ENCODE data around the gene COMT. TPM values are rescaled to one million over a fixed set of nuclear protein-coding genes. Genes with fewer than 3 reads are reported as not detected.
A peak's percentile ranks its signal among the peaks of the same experiment; 100 is the strongest.

Gene COMT
- total and polyA plus RNA-seq, 9 of the 15 experiments (the other 6 are each of a cell fraction or from before 2014, with no cell fraction given) = 12.5 to 351 (median 155) TPM

DNA sequence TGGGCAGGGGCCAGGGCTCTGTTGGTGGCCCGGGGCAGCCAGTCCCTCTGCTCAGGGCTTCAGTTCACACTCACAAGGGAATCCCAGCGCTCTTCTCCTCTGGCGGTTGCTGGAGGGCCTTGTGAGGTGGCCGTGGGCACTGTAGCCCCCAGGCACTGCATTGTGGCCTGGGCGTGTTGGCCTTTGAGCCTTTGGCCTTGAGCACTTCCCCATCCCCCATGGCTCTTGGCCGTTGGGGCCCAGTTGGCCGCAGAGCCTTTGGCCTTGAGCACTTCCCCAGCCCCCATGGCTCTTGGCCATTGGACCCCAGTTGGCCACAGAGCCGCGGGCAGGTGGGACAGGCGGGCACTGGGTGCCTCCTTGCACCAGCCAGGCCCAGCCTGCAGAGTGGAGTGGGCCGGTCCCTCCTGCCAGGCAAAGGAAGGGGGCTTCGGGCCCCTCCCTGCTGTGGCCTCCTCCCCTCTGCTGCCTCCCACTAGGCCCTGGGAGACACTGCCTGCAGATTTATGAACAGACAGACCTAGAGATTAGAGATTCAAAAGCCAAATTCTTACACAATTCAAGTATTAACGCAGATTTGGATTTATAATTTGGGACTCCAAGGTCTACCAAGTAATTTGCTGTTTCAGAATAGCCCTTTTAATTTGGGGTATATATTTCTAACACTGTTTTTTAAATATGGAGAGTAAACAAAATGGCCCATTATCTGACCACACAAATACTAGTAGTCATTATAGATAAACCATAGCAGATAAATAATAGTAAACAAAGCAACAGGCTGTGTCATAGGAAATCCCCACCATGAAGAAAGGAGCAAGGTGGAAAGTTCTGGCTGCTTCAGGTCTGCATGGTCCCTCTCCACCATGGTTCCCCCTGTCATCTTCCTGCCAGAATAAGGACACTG is 18.3 kb downstream of the COMT start (continued):
- TF ChIP-seq, protein P1, sequence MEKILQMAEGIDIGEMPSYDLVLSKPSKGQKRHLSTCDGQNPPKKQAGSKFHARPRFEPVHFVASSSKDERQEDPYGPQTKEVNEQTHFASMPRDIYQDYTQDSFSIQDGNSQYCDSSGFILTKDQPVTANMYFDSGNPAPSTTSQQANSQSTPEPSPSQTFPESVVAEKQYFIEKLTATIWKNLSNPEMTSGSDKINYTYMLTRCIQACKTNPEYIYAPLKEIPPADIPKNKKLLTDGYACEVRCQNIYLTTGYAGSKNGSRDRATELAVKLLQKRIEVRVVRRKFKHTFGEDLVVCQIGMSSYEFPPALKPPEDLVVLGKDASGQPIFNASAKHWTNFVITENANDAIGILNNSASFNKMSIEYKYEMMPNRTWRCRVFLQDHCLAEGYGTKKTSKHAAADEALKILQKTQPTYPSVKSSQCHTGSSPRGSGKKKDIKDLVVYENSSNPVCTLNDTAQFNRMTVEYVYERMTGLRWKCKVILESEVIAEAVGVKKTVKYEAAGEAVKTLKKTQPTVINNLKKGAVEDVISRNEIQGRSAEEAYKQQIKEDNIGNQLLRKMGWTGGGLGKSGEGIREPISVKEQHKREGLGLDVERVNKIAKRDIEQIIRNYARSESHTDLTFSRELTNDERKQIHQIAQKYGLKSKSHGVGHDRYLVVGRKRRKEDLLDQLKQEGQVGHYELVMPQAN (IDR thresholded peaks at IDR 0.05; ENCODE audit: borderline replicate concordance) = no peak
- TF ChIP-seq KHSRP (IDR thresholded peaks at IDR 0.05) (no peak), FOSL1 (tag; conservative IDR thresholded peaks at IDR 0.05) (peak; percentile 58), SAFB (IDR thresholded peaks at IDR 0.05; ENCODE audit: borderline replicate concordance, low read depth, low read length) (peak; percentile 2; the same call in 1 of the 2 replicates), RB1 (IDR thresholded peaks at IDR 0.05; ENCODE audit: low read depth) (peak; percentile 13; the same call in 1 of the 2 replicates), MIER1 (IDR thresholded peaks at IDR 0.05; ENCODE audit: low read depth) (0 out of 2 replicates have a peak, but pooled peaks have one; percentile 46), RHOXF2B (CRISPR knock-in tag; conservative IDR thresholded peaks at IDR 0.05) (peak; percentile 69; the same call in 1 of the 2 replicates), CEBPB (tag; IDR thresholded peaks at IDR 0.05) (peak; percentile 71), LEF1 (IDR thresholded peaks at IDR 0.05) (peak; percentile 17; the same call in 1 of the 2 replicates), MBD2 (IDR thresholded peaks at IDR 0.05; ENCODE audit: borderline replicate concordance, low read depth) (peak; percentile 4; the same call in 1 of the 2 replicates), NR4A1 (CRISPR knock-in tag; IDR thresholded peaks at IDR 0.05) (no peak), NR4A1 (tag; IDR thresholded peaks at IDR 0.05) (peak; percentile 64; the same call in 1 of the 2 replicates), ARID1B (IDR thresholded peaks at IDR 0.05) (peak; percentile 19; the same call in 1 of the 2 replicates)
- TF ChIP-seq, protein P2, sequence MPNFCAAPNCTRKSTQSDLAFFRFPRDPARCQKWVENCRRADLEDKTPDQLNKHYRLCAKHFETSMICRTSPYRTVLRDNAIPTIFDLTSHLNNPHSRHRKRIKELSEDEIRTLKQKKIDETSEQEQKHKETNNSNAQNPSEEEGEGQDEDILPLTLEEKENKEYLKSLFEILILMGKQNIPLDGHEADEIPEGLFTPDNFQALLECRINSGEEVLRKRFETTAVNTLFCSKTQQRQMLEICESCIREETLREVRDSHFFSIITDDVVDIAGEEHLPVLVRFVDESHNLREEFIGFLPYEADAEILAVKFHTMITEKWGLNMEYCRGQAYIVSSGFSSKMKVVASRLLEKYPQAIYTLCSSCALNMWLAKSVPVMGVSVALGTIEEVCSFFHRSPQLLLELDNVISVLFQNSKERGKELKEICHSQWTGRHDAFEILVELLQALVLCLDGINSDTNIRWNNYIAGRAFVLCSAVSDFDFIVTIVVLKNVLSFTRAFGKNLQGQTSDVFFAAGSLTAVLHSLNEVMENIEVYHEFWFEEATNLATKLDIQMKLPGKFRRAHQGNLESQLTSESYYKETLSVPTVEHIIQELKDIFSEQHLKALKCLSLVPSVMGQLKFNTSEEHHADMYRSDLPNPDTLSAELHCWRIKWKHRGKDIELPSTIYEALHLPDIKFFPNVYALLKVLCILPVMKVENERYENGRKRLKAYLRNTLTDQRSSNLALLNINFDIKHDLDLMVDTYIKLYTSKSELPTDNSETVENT (CRISPR knock-in tag; IDR thresholded peaks at IDR 0.05) = peak; percentile 79
- TF ChIP-seq, protein P3, sequence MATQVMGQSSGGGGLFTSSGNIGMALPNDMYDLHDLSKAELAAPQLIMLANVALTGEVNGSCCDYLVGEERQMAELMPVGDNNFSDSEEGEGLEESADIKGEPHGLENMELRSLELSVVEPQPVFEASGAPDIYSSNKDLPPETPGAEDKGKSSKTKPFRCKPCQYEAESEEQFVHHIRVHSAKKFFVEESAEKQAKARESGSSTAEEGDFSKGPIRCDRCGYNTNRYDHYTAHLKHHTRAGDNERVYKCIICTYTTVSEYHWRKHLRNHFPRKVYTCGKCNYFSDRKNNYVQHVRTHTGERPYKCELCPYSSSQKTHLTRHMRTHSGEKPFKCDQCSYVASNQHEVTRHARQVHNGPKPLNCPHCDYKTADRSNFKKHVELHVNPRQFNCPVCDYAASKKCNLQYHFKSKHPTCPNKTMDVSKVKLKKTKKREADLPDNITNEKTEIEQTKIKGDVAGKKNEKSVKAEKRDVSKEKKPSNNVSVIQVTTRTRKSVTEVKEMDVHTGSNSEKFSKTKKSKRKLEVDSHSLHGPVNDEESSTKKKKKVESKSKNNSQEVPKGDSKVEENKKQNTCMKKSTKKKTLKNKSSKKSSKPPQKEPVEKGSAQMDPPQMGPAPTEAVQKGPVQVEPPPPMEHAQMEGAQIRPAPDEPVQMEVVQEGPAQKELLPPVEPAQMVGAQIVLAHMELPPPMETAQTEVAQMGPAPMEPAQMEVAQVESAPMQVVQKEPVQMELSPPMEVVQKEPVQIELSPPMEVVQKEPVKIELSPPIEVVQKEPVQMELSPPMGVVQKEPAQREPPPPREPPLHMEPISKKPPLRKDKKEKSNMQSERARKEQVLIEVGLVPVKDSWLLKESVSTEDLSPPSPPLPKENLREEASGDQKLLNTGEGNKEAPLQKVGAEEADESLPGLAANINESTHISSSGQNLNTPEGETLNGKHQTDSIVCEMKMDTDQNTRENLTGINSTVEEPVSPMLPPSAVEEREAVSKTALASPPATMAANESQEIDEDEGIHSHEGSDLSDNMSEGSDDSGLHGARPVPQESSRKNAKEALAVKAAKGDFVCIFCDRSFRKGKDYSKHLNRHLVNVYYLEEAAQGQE (IDR thresholded peaks at IDR 0.05; ENCODE audit: borderline replicate concordance) = no peak
- TF ChIP-seq, protein P3 (CRISPR knock-in tag; IDR thresholded peaks at IDR 0.05; ENCODE audit: low read depth) = peak; percentile 73
